ENCODE data around the gene C1orf232. TPM values are rescaled to one million over a fixed set of nuclear protein-coding genes. Genes with fewer than 3 reads are reported as not detected.
A peak's percentile ranks its signal among the peaks of the same experiment; 100 is the strongest.

The C1orf232 gene
- total and polyA plus RNA-seq, 2 of the 13 experiments (the other 11 are each of a cell fraction or from before 2014, with no cell fraction given): not detected

- TF ChIP-seq SRY (CRISPR knock-in tag; IDR thresholded peaks at IDR 0.05) (peak; percentile 58; the same call in 1 of the 2 replicates), TOPORS (CRISPR knock-in tag; IDR thresholded peaks at IDR 0.05) (no peak), ZBTB2 (CRISPR knock-in tag; IDR thresholded peaks at IDR 0.05; ENCODE audit: low read depth) (peak; percentile 27; the same call in 1 of the 2 replicates), ZC3H4 (CRISPR knock-in tag; IDR thresholded peaks at IDR 0.05; ENCODE audit: borderline replicate concordance) (no peak), HOXA7 (CRISPR knock-in tag; IDR thresholded peaks at IDR 0.05) (no peak), SALL2 (CRISPR knock-in tag; IDR thresholded peaks at IDR 0.05) (0 out of 2 replicates have a peak, but pooled peaks have one; percentile 23), AGO1 (IDR thresholded peaks at IDR 0.05; ENCODE audit: low read depth, low read length, poor library complexity, severe bottlenecking) (no peak), DRAP1 (CRISPR knock-in tag; IDR thresholded peaks at IDR 0.05) (no peak), ZFY (CRISPR knock-in tag; IDR thresholded peaks at IDR 0.05) (peak; percentile 59), ZFP91 (CRISPR knock-in tag; IDR thresholded peaks at IDR 0.05; ENCODE audit: borderline replicate concordance) (peak; percentile 40; the same call in 1 of the 2 replicates), BHLHE40 (IDR thresholded peaks at IDR 0.05; ENCODE audit: low read length) (no peak), NCOA5 (CRISPR knock-in tag; IDR thresholded peaks at IDR 0.05) (no peak), XRCC5 (optimal IDR thresholded peaks at IDR 0.05; ENCODE audit: low read length) (peak; percentile 49), ZGPAT (CRISPR knock-in tag; IDR thresholded peaks at IDR 0.05) (no peak)
These were observed 4.5 kb downstream of the C1orf232 start (continued) for GRCh38 chr1:26164036-26164860.

Data from HepG2 (cell line).